Caki2 (cell line): ENCODE results near the gene RAB40B. TPM values are rescaled to one million over a fixed set of nuclear protein-coding genes. Genes with fewer than 3 reads are reported as not detected.

Experiments used
- DNase-seq: peaks from one replicate; pipeline ENCODE4 v3.0.0-alpha.2; 2015; ENCODE audit warnings: low read depth
- in situ Hi-C: cut with HindIII; loops from 2 replicates; pipeline ENCODE4 v1.10.0; 2016; ENCODE audit warnings: low sequenced_read_pairs, low pct_unique_long_range_greater_than_20kb, mixed read lengths
- total RNA-seq: library from RNA; depleted of rRNA; stranded (reverse); fragments of >200 nt; shearing (Covaris generic); gene quantifications from 2 replicates; pipeline ENCODE4 v1.2.3, GENCODE V29; 2014; ENCODE audit warnings: low replicate concordance

RAB40B gene
- total RNA-seq, 1 experiment from 2014 or later = 83.6 TPM

DNA sequence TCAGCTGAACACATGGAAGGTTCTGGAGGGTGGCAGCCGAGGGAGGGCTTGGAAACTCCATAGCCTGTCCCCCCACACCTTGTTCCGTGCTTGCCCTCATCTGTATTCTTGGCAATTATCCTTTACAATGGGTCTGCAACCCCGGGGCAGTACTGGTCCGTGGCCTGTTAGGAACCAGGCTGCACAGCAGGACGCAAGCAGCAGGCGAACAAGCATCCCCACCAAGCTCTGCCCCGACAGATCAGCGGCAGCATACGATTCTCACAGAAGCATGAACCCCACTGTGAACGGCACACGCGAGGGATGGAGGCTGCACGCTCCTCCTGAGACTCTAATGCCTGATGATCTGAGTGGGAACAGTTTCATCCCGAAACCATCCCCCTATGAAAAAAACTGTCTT lies 56.5 kb downstream of the RAB40B start:
- in situ Hi-C loops = no loop called here
- no peak for DNase-seq

DNA sequence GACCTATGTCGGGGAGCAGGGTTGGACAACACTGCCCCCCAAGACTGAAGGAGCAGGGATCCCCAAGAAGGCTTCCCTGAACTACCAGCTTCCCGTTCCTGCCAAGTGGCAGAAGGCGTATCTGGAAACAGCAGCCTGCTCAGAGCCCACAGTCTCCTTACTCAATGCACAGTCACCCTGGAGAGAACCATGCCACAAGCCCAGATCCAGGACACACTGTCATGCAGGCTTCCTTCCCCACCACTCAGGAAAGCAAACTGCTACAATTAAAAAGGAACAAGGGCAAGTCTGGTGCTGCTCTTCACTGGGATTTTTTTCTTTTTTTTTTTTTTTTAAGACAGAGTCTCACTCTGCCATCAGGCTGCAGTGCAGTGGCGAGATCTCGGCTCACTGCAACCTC lies 58.5 kb downstream of the RAB40B start:
- in situ Hi-C loops = no loop called here
- DNase-seq = no peak

DNA sequence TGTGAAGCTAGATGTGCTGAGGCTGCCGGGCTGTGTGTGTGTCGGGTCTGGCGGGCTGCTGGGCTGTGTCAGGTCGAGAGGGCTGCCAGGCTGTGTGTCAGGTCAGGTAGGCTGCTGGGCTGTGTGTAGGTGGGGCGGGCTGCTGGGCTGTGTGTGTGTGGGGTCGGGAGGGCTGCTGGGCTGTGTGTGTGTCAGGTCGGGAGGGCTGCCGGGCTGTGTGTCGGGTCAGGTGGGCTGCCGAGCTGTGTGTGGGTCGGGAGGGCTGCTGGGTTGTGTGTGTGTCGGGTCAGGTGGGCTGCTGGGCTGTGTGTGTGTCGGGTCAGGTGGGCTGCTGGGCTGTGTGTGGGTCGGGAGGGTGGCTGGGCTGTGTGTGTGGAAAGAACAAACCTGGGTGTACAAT lies 58.9 kb downstream of the RAB40B start:
- no peak for DNase-seq
- in situ Hi-C loops = no loop called here

DNA sequence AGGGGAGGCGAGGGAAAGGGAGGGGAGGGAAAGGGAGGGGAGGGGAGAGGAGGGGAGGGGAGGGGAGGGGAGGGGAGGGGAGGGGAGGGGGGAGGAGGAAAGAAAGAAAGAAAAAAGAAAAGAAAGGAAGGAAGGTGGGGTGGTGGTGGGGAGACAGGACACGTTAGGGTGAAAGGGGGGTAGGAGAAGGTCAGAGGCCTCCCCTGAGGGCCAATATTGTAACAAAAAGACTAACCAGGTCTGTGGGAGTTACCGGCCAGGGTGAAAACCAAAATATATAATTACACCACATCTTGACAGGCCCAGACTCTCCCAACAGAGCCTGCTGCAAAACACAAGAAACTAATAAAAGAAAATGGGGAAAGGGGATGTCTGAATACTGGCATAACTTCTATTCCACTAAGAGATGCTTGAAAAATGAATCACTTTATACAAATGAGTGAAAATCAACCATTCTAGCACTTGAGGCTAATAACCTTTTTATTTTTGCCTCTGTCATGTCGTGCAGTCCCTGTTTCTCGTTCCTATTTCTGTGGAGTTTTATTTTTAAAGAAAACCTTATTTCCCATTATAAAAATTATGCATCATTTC lies 60.2 kb downstream of the RAB40B start:
- no peak for DNase-seq
- in situ Hi-C loops = no loop called here

DNA sequence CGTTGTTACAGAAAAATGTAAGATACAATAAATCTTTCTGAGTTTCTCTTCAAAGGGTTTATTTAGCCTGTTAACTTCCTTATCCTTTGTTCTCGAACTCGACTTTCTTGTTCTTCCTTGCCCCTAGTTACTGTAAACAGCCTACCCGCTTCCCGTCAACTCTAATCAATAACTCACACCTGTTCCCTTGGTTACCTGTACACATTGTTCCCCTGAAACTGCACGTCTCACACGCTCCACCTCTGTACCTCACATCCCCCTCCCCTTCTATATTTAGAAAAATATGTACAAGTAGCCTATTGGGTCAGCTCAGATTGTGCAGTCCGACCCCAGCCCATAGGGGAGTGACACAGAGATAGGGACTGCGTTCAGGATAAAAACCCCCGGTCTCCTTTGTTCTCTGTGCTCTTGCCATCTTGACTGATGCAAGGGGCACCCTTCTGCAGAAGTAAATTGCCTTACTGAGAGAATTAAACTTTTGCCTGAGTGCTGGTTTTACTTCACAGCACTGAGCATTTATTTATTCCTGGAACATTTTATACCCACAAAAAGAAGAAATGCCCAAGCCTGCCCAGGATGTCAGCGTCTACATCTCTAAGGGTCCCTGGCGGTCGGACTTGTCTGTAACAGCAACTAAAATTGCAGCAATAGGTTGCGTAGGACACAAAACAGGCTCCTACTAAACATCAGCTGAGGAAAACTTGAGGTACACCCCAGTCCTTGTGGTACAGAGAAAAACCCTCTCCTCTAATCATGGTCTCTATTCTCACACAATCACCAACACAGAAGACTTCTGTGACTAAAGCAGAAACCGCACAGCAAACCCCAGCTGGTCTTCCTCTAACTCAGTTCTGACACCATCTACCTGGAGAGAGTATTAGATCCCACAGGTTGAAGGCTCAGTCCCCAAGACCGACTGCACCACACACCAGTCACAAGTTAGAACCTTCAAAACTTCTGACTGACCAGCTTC lies 61.6 kb downstream of the RAB40B start:
- DNase-seq = no peak
- in situ Hi-C loops = no loop called here

DNA sequence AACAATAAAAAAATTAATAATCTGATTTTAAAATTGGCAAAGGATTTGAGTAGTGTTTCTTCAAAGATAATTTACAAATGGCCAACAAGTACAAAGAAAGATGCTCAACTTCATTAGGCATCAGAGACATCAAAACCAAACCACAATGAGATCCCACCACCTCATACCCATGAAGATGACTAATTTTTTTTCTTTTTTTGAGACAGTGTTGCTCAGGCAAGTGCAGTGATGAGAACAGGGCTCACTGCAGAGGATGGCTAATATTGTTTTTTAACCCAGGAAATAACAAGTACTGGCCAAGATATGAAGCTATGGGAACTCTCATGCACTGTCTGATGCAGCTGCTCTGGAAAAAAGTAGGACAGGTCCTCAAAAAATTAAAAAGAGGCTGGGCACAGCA lies 65.2 kb downstream of the RAB40B start:
- no peak for DNase-seq
- in situ Hi-C loops = no loop called here

DNA sequence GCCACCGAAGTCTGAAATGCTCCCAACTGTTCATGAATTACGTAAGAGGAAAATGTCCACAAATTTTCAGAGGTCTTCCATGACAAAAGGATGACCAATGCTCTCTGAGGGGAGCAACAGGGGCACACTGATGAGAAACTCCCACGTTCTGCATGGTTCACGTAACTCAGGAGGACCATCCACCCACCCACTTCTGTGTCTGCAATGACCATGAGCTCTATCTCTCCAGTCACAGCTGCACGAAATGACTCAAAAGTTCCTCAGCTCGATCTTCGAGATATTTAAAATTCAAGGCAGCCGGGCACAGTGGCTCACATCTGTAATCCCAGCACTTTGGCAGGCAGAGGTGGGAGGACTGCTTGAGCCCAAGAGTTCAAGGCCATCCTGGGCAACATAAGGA lies 66.0 kb downstream of the RAB40B start:
- DNase-seq = no peak
- in situ Hi-C loops = no loop called here

DNA sequence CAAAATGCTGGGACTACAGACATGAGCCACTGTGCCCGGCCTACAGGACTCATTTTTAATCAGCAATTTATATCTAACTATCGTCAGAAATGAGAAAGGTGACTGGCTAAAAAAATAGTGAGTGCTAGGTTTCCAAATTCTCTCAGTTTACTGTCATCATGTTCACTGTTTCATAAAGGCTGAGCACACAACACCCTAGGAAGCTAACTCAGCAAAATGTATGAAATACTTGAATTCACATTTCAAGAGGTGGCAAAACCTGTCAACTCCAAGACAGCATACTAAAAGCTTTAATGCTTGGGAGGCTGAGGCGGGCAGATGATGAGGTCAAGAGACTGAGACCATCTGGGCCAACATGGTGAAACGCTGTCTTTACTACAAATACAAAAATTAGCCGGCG lies 67.0 kb downstream of the RAB40B start:
- no peak for DNase-seq
- in situ Hi-C loops = no loop called here

DNA sequence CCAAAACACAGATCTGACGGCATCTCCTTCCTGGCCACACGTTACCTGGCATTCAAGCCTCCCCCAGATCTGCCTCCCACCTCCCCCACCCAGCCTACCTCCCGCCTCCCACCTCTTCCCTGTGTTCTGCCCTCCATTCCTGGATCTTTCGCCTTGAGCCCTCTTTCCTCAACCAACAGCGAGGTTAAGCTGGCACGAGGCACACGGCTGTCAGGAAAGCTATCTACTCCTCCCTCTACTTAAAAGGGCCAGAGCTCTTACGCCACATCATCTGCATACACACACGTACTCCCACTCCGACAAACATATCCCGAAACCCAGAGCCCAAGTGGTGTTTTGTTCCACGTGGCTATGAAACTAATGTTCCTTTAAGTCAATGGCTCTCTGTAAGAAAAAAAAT lies 68.3 kb downstream of the RAB40B start:
- DNase-seq = no peak
- in situ Hi-C loops = no loop called here

DNA sequence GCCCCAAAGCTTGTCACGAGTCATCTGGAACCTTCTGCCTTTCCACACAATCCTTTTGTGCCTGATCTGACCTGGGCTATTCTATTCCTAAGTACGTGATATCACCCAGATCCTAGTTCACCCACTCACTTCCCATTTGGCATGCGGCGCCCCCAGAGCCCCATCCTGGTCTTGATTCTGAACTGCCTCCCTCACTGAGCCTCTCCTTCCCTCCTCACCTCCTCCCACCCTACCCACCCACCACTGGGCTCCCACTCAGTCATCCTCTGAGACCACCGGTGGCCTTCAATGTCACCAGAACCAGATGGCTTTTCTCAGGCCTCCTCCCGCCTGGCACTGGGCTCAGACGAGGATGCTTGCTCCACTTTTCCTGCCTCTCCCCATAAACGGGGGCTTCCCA lies 68.8 kb downstream of the RAB40B start:
- DNase-seq = no peak

DNA sequence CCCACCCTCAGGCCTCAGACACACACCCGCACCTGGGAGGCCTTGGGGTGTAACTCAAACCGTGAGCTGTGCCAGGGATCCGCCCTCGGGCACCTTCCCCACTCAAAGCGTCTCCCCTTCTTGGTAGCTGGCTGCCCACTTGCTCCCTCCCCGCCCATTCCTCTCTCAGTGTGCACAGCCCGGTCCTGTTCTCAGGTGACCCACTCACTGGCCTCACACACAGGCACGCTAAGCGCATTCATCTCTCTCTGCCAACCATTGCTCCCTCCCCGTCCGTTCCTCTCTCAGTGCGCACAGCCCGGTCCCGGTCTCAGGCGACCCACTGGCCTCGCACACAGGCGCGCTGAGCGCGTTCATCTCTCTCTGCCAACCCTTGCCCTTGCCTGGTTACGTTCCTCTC lies 71.1 kb downstream of the RAB40B start:
- in situ Hi-C loops = no loop called here

More for the DNA sequence above, 68.8 kb downstream of the RAB40B start:
- in situ Hi-C loops = no loop called here

DNA sequence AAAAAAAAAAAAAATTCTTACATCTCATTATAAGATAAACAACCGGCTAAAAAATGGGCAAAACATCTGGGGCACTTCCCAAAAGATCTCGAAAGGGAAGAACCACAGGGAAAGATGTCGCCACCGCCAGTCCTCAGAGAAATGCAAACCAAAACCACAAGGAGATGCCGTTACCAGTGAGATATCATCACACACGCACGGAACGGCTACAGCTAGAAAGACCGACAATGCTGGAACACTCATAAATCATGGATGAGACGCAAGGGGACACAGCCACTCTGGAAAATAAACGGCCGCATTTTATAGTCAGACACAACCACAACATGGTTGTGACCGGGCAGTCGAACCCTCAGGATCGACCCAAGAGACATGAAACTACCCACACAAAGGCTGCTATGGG lies 74.8 kb downstream of the RAB40B start:
- no peak for DNase-seq
- in situ Hi-C loops = no loop called here

More for the DNA sequence above, 71.1 kb downstream of the RAB40B start:
- no peak for DNase-seq

DNA sequence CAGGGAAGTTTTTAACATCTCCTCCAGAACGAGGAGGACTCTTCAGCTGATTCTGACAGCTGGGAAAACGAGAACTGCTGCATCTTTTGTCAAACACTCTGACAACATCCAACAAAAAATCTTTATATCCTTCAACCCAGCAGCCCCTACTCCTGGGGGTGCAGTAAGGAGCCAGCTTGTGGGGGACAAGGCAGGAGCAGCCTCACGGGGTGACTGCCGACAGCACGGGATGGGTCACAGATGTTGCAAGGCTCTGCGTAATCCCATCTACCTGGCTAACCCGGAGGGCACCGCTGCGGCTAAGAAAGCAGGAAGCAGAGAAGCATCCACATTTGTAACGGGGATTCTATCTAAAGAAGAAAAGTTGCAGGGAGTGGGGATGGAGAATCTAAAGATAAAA lies 78.9 kb downstream of the RAB40B start:
- in situ Hi-C loops = no loop called here
- DNase-seq = no peak

DNA sequence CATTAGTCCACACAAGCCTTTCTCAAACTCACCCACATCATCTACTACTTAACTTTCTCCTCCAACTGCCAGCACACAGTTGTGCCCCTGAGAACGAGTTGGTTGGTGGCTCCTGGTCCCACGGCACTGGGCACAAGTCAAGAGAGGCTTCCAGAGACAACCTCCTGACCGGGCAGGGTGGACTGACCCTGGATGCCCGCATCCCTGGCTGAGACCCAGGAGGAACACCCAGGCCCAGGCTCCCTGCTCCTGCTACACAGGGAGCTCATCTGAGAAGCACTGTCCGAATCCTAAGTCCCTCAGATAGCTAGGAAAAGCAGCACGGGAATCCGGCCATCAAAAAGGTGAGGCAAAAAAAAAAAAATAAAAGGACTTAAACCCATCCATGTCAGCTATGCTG lies 79.3 kb downstream of the RAB40B start:
- in situ Hi-C loops = no loop called here
- no peak for DNase-seq

DNA sequence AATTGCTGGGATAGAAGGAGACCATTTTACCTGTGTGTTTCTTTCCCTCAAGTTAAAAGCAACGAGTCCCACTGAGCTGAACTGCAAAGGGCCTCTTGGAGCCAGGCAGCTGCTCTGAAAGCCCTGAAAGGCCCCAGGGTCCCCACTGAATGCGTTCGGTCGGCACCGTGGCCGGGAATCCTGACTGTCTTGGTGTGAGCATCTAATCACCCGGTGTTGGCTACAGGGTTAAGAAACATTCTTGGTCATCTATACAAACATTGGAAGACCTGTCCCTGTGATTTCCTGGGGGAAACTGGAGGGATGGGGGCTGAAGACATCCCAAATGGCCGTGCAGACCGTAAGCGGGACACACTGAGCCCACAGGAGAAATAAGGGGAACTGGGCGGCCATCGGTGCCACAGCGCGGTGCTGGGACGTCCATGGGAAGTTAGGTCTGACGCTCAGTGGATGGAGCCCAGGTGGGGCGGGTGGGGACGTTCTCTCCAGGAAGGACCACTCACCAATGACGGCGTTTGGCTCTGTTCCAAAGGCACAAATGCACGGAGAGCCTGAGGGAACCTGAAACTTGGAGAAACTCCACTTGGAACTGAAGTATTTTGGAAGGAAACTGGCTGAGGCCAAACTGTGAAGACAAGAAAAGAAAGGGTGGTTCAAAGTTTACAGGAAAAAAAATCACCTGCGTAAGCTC lies 82.3 kb downstream of the RAB40B start:
- in situ Hi-C loops = no loop called here
- DNase-seq = no peak

DNA sequence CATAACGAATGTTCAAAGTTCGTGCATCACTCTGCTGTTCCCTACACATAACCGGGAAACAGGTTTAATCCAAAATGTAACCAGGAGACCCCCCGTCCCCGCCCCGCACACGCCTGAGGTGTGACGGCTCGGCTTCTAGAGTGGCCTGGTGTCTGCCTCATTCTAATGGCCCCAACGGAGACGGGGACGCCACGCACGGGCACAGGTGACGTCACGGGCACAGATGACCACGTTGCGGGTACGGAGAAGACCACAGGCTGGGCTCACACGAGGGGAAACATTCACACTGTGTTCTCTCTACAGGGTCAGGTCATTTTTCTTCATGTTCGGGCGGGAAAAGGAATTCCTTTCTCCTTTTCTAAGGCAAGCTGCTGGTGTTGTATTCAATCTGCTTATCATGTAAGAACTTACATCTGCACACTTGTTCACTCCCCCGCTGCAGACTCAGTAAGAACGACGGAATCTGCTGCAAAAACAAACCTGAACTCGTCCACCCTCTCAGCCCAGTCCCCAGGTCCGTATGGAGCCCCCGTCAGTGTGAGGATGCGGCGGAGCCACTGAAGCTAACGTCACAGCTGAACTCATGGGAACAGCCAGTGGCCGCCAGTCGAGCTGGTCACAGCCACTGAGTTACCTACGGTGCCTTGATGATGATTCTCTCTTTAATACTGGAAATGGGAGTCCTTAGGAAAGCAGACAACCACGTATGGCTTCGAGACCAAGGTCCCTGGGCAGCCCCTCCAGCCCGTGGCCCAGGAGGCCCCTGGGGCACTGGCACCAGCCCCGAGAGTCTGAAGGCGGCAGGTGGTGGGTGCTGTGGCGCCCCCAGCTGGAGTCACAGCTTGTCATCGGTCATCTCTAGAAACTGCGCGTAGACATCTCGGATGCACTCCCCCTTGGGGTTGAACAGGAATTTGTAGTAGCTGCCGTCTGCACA lies 83.1 kb downstream of the RAB40B start:
- in situ Hi-C loops = no loop called here
- no peak for DNase-seq

DNA sequence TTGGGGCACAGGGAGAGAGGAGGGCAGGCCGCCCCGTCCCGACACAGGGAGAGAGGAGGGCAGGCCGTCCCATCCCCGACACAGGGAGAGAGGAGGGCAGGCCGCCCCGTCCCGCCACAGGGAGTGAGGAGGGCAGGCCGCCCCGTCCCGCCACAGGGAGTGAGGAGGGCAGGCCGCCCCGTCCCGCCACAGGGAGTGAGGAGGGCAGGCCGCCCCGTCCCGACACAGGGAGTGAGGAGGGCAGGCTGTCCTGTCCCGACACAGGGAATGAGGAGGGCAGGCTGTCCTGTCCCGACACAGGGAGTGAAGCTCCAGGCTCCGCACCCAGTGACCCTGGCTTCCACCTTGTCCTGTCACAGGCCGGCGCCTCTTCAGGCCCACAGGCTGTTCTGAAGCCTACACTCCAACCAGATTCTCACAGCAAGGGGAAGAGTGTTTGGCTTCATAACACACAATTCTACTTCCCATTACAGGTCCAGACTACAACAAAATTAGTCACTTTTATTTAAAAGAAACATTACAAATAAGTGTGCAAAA lies 84.3 kb downstream of the RAB40B start:
- in situ Hi-C loops = no loop called here
- DNase-seq = no peak
